ENCODE data around the gene SLFN14.
A peak's percentile ranks its signal among the peaks of the same experiment; 100 is the strongest.

SLFN14 gene

GRCh38 chr17:35560703-35561102 lies at the start of gene SLFN14:
SLFN14 (minus strand) TSS chr17:35560819; CDS start chr17:35558062, 2,757 bp downstream.
- no peak within 1 kb of the TSS for H3K27ac ChIP-seq

DNA sequence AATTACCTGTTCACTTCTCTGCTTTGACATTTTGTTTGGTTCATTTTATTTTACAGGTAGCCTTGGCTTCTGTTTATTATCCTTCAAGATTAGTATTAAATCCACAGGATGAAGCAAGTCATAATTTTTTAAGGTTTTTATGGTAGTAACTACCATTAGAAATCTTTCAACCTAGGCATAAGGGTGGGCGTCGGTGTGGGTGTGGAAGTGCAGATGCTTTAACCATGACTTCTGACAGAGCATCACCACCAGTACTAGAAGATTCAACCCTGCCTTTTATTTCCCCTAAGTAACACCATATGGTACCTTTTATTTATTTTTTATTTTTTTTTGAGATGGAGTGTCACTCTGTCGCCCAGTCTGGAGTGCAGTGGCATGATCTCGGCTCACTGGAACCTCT lies 49.2 kb upstream of the SLFN14 start:
- Histone ChIP-seq H3K4me3 (ENCODE audit: low read depth, low read length) (no peak overlapping the region), H3K4me1 (peaks cover 24% of the 10 kb centered on the region), H3K4me2 (ENCODE audit: low read length) (no peak overlapping the region), H3K27me3 (ENCODE audit: control insufficient read depth, insufficient read depth, low read length) (no peaks in the 10 kb centered on the region), H3K79me2 (peaks cover 21% of the 10 kb centered on the region), H2AFZ (no peak overlapping the region), H3K36me3 (ENCODE audit: control insufficient read depth, insufficient read depth, low read length) (no peaks in the 10 kb centered on the region), H3K9ac (no peak overlapping the region), H3K9me3 (ENCODE audit: control insufficient read depth, low read length) (no peaks in the 10 kb centered on the region), H3K27ac (peak overlapping the region; percentile 90)
- TF ChIP-seq, protein P1, sequence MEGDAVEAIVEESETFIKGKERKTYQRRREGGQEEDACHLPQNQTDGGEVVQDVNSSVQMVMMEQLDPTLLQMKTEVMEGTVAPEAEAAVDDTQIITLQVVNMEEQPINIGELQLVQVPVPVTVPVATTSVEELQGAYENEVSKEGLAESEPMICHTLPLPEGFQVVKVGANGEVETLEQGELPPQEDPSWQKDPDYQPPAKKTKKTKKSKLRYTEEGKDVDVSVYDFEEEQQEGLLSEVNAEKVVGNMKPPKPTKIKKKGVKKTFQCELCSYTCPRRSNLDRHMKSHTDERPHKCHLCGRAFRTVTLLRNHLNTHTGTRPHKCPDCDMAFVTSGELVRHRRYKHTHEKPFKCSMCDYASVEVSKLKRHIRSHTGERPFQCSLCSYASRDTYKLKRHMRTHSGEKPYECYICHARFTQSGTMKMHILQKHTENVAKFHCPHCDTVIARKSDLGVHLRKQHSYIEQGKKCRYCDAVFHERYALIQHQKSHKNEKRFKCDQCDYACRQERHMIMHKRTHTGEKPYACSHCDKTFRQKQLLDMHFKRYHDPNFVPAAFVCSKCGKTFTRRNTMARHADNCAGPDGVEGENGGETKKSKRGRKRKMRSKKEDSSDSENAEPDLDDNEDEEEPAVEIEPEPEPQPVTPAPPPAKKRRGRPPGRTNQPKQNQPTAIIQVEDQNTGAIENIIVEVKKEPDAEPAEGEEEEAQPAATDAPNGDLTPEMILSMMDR (IDR thresholded peaks at IDR 0.05), result no peak

More at GRCh38 chr17:35560703-35561102, at the start of gene SLFN14:
- Histone ChIP-seq H3K79me2 (no peaks in the 10 kb centered on the region), H3K4me3 (ENCODE audit: low read depth, low read length) (no peak within 1 kb of the TSS), H3K4me2 (ENCODE audit: low read length) (no peak within 1 kb of the TSS), H3K27me3 (ENCODE audit: control insufficient read depth, insufficient read depth, low read length) (no peaks in the 10 kb centered on the region), H3K36me3 (ENCODE audit: control insufficient read depth, insufficient read depth, low read length) (no peaks in the 10 kb centered on the region), H3K9ac (no peak within 1 kb of the TSS), H3K4me1 (no peaks in the 10 kb centered on the region), H3K9me3 (ENCODE audit: control insufficient read depth, low read length) (no peaks in the 10 kb centered on the region), H2AFZ (no peak within 1 kb of the TSS)
- TF ChIP-seq, protein P1 (IDR thresholded peaks at IDR 0.05), result no peak

- Histone ChIP-seq H3K4me1 (peaks cover 18% of the 10 kb centered on the region), H3K27me3 (ENCODE audit: control insufficient read depth, insufficient read depth, low read length) (no peaks in the 10 kb centered on the region), H3K27ac (peak overlapping the region; percentile 90), H3K36me3 (ENCODE audit: control insufficient read depth, insufficient read depth, low read length) (no peaks in the 10 kb centered on the region), H3K9ac (no peak overlapping the region), H3K79me2 (peaks cover 9% of the 10 kb centered on the region), H3K9me3 (ENCODE audit: control insufficient read depth, low read length) (no peaks in the 10 kb centered on the region), H3K4me2 (ENCODE audit: low read length) (peak overlapping the region; percentile 49), H2AFZ (peak overlapping the region; percentile 10), H3K4me3 (ENCODE audit: low read depth, low read length) (no peak overlapping the region)
- TF ChIP-seq, protein P1 (IDR thresholded peaks at IDR 0.05), result no peak
Measured at GRCh38 chr17:35607239-35607847, 46.7 kb upstream of the SLFN14 start.

DNA sequence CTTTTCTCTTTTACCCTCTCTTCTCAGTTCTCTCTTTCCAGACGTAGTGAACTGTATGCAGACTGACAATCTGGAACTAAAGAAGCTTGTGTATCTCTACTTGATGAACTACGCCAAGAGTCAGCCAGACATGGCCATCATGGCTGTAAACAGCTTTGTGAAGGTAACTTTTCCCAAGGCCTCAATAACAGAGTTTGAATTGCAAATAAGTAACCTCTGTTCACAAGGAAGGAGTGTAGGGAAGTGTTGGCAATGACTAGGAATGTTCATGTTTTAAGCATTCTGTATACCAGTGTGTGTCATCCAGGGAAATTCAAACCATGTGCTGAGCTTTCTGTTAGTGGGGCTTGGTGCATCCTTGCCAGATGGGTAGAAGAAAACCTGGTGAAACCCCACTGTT lies 45.1 kb upstream of the SLFN14 start:
- Histone ChIP-seq H3K79me2 (peaks cover 6% of the 10 kb centered on the region), H3K9ac (no peak overlapping the region), H3K27me3 (ENCODE audit: control insufficient read depth, insufficient read depth, low read length) (no peaks in the 10 kb centered on the region), H3K36me3 (ENCODE audit: control insufficient read depth, insufficient read depth, low read length) (no peaks in the 10 kb centered on the region), H3K4me2 (ENCODE audit: low read length) (no peak overlapping the region), H3K27ac (no peak overlapping the region), H3K4me3 (ENCODE audit: low read depth, low read length) (no peak overlapping the region), H2AFZ (no peak overlapping the region), H3K9me3 (ENCODE audit: control insufficient read depth, low read length) (no peaks in the 10 kb centered on the region), H3K4me1 (peaks cover 18% of the 10 kb centered on the region)
- TF ChIP-seq, protein P1 (IDR thresholded peaks at IDR 0.05), result no peak

GRCh38 chr17:35603674-35604073 lies 43.1 kb upstream of the SLFN14 start:
- Histone ChIP-seq H3K9me3 (ENCODE audit: control insufficient read depth, low read length) (no peaks in the 10 kb centered on the region), H3K4me2 (ENCODE audit: low read length) (no peak overlapping the region), H3K27me3 (ENCODE audit: control insufficient read depth, insufficient read depth, low read length) (no peaks in the 10 kb centered on the region), H2AFZ (no peak overlapping the region), H3K4me1 (peaks cover 16% of the 10 kb centered on the region), H3K4me3 (ENCODE audit: low read depth, low read length) (no peak overlapping the region), H3K36me3 (ENCODE audit: control insufficient read depth, insufficient read depth, low read length) (no peaks in the 10 kb centered on the region), H3K79me2 (peaks cover 10% of the 10 kb centered on the region), H3K27ac (no peak overlapping the region), H3K9ac (no peak overlapping the region)
- TF ChIP-seq, protein P1 (IDR thresholded peaks at IDR 0.05), result no peak
